SK-N-SH treated with all-trans-retinoic acid at 6 μM for 48 hours (cell line): Measurements from ENCODE around the gene WNK2.

Experiments
- ARNTL ChIP-seq: fragments of 450-650 bp; formaldehyde crosslinking; IDR thresholded peaks from 2 replicates; pipeline ENCODE4 v1.5.0; 2020; ENCODE audit warnings: low read depth, mild to moderate bottlenecking, moderate library complexity, borderline replicate concordance
- OSR1 ChIP-seq: fragments of 250-450 bp; sonication (Bioruptor Pico); IDR thresholded peaks from 2 replicates; pipeline ENCODE4 v1.8.0; 2022; ENCODE audit warnings: moderate library complexity, mild to moderate bottlenecking, inconsistent platforms
- SNAI2 ChIP-seq: fragments of 250-450 bp; sonication (Bioruptor Pico); IDR thresholded peaks from 2 replicates; pipeline ENCODE4 v1.5.0; 2020; ENCODE audit warnings: mild to moderate bottlenecking, moderate library complexity
- ZFP30 ChIP-seq: fragments of 450-650 bp; formaldehyde crosslinking; IDR thresholded peaks from 2 replicates; pipeline ENCODE4 v1.5.0; 2022; ENCODE audit warnings: mild to moderate bottlenecking, moderate library complexity
- TF ChIP-seq, protein P1 (sequence below): fragments of 250-450 bp; sonication (Bioruptor Pico); IDR thresholded peaks from 2 replicates; pipeline ENCODE4 v1.8.0; 2021; ENCODE audit warnings: low read depth, mild to moderate bottlenecking, moderate library complexity, borderline replicate concordance
- TF ChIP-seq, protein P2 (sequence below): fragments of 250-450 bp; sonication (Bioruptor Pico); IDR thresholded peaks from 2 replicates; pipeline ENCODE4 v1.8.0; 2020; ENCODE audit warnings: mild to moderate bottlenecking, moderate library complexity, borderline replicate concordance

DNA sequence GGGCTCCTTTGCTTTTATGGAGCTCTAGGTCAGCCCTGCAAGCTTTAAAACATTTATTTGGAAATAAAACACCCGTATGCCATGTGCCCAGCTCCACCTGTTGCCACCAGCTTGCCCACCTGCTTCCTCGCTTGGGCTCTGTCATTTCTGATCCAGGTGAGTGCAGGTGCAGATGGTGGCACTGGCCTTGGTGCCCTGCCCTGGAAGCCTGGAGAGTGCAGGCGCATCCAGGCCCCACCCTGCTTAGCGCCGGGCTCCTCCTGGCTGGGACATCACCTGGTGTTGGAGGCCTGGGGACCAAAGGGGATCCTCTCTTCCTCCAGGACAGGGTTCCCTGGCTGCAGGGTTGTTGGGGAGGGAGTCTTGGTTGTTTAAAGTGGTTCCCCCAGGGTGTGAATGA, 35.8 kb downstream of the WNK2 start:
- no peak for TF ChIP-seq ZFP30
- TF ChIP-seq, protein P1, sequence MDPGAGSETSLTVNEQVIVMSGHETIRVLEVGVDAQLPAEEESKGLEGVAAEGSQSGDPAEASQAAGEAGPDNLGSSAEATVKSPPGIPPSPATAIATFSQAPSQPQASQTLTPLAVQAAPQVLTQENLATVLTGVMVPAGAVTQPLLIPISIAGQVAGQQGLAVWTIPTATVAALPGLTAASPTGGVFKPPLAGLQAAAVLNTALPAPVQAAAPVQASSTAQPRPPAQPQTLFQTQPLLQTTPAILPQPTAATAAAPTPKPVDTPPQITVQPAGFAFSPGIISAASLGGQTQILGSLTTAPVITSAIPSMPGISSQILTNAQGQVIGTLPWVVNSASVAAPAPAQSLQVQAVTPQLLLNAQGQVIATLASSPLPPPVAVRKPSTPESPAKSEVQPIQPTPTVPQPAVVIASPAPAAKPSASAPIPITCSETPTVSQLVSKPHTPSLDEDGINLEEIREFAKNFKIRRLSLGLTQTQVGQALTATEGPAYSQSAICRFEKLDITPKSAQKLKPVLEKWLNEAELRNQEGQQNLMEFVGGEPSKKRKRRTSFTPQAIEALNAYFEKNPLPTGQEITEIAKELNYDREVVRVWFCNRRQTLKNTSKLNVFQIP (CRISPR knock-in tag) = no peak
- TF ChIP-seq OSR1 (CRISPR knock-in tag) = no peak
- TF ChIP-seq, protein P2, sequence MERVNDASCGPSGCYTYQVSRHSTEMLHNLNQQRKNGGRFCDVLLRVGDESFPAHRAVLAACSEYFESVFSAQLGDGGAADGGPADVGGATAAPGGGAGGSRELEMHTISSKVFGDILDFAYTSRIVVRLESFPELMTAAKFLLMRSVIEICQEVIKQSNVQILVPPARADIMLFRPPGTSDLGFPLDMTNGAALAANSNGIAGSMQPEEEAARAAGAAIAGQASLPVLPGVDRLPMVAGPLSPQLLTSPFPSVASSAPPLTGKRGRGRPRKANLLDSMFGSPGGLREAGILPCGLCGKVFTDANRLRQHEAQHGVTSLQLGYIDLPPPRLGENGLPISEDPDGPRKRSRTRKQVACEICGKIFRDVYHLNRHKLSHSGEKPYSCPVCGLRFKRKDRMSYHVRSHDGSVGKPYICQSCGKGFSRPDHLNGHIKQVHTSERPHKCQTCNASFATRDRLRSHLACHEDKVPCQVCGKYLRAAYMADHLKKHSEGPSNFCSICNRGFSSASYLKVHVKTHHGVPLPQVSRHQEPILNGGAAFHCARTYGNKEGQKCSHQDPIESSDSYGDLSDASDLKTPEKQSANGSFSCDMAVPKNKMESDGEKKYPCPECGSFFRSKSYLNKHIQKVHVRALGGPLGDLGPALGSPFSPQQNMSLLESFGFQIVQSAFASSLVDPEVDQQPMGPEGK (CRISPR knock-in tag) = no peak
- no peak for TF ChIP-seq ARNTL (CRISPR knock-in tag)
- no peak for TF ChIP-seq SNAI2 (CRISPR knock-in tag)
